ENCODE results near the gene LTBP1. TPM values are rescaled to one million over a fixed set of nuclear protein-coding genes. Genes with fewer than 3 reads are reported as not detected.

Gene LTBP1
- total and polyA plus RNA-seq, 12 donors, result 6.2 to 47.2 (median 15.5) TPM

DNA sequence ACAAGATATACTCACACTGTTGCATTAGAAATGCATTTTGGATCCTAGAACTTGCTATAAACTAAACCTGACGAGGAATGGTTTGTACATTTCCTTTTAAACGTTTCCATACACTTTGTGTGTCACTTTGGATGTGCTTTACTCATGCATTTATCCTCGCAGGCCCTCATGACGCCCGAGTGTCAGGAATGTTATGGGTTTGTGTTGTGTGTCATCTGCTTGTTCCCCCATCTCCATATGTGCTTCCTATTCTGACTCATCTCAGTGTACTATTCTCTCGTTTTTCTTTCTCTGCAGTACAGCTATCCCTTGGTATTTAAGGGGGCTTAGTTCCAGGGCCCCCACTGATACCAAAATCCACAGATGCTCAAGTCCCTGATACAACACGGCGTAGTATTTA lies 408.2 kb downstream of the LTBP1 start:
- Histone ChIP-seq H3K9me3 (replicated peaks in 1 of 3) (no peaks in the 10 kb centered on the region), H3K4me3 (no peak overlapping the region), H3K4me1 (replicated peaks in 1 of 2) (no peaks in the 10 kb centered on the region), H3K27me3 (no peaks in the 10 kb centered on the region), H3K36me3 (replicated peaks in 1 of 2) (no peaks in the 10 kb centered on the region), H3K27ac (no peak overlapping the region)
- 90 to 94% (median 91%) methylated on average over 8 of the region's 8 CpGs for WGBS, 4 donors
- TF ChIP-seq, protein P1, sequence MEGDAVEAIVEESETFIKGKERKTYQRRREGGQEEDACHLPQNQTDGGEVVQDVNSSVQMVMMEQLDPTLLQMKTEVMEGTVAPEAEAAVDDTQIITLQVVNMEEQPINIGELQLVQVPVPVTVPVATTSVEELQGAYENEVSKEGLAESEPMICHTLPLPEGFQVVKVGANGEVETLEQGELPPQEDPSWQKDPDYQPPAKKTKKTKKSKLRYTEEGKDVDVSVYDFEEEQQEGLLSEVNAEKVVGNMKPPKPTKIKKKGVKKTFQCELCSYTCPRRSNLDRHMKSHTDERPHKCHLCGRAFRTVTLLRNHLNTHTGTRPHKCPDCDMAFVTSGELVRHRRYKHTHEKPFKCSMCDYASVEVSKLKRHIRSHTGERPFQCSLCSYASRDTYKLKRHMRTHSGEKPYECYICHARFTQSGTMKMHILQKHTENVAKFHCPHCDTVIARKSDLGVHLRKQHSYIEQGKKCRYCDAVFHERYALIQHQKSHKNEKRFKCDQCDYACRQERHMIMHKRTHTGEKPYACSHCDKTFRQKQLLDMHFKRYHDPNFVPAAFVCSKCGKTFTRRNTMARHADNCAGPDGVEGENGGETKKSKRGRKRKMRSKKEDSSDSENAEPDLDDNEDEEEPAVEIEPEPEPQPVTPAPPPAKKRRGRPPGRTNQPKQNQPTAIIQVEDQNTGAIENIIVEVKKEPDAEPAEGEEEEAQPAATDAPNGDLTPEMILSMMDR (IDR thresholded peaks at IDR 0.05), result no peak
- no peak for DNase-seq
- intact Hi-C loops (cut with DNase I), result no loop called here

DNA sequence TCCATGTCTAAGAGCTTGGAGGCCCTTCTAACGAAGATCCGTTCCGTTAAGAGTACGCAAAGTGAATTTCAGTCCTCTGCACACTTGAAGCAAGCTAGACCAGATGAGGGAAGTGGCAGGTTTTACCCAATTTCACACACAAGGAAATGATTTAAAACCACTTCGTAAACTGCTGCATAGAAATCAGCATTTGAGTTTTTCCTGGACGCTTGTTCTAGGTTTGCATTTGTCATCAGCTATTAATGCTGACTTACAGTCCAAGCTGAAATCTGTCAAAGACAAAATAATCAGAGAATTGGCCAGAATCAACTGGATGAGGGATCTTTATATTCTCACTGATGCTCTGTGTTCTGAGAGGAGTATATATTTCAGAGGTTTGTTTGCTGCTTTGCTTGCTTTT lies 412.1 kb downstream of the LTBP1 start:
- TF ChIP-seq, protein P1 (IDR thresholded peaks at IDR 0.05), result no peak
- no peak for TF ChIP-seq POLR2A (IDR thresholded peaks at IDR 0.05)
- 88 to 94% (median 91%) methylated on average over 6 of the region's 6 CpGs for WGBS, 4 donors
- H3K4me1 ChIP-seq (replicated peaks in 1 of 2), result no peaks in the 10 kb centered on the region
- intact Hi-C loops (cut with DNase I), result no loop called here
- H3K9me3 ChIP-seq (replicated peaks in 1 of 3), result no peaks in the 10 kb centered on the region
- no peak overlapping the region for H3K4me3 ChIP-seq
- no peak overlapping the region for H3K27ac ChIP-seq
- no peaks in the 10 kb centered on the region for H3K36me3 ChIP-seq (replicated peaks in 1 of 2)
- DNase-seq, result no peak
- H3K27me3 ChIP-seq, result no peaks in the 10 kb centered on the region

- 77 to 86% (median 83%) methylated on average over 5 of the region's 5 CpGs for WGBS, 4 donors
- Histone ChIP-seq H3K27me3 (no peaks in the 10 kb centered on the region), H3K9me3 (replicated peaks in 1 of 3) (no peaks in the 10 kb centered on the region), H3K4me3 (no peak overlapping the region), H3K36me3 (replicated peaks in 1 of 2) (no peaks in the 10 kb centered on the region), H3K4me1 (replicated peaks in 1 of 2) (no peaks in the 10 kb centered on the region), H3K27ac (no peak overlapping the region)
- no peak for DNase-seq
- intact Hi-C loops (cut with DNase I), result no loop called here
- TF ChIP-seq POLR2A (IDR thresholded peaks at IDR 0.05), result no peak
- TF ChIP-seq, protein P1 (IDR thresholded peaks at IDR 0.05), result no peak
These were observed 416.9 kb downstream of the LTBP1 start for GRCh38 chr2:33363325-33364298.

DNA sequence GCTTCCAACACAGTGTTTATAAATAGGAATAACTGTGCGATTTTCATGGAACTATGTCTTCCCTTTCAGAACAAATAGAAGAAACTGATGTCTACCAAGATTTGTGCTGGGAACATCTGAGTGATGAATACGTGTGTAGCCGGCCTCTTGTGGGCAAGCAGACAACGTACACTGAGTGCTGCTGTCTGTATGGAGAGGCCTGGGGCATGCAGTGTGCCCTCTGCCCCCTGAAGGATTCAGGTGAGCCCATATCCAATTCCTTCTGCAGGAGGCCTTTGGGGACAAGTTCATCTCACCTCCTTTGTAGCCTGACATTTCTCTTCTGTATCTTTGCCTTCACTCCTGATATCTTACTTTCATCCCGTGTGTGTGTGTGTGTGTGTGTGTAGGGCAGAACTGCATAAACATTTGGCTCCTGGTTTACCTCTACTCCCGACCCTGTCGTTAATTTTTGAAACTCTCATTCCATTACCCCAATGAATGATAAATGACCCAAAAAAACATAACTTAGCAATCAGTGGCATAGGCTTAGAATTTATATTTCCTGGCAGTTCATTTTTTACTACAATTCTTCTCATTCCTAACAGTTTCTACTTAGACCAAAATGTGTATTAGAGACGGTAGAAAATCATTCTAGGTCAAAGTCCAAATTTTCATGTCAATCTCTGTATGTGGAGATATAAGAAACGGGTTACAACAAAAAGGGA lies 418.7 kb downstream of the LTBP1 start:
- DNase-seq, result no peak
- intact Hi-C loops (cut with DNase I), result no loop called here
- H3K36me3 ChIP-seq (replicated peaks in 1 of 2), result no peaks in the 10 kb centered on the region

More for the DNA sequence above, 418.7 kb downstream of the LTBP1 start:
- Histone ChIP-seq H3K4me1 (replicated peaks in 1 of 2) (no peaks in the 10 kb centered on the region), H3K4me3 (no peak overlapping the region), H3K9me3 (replicated peaks in 1 of 3) (no peaks in the 10 kb centered on the region), H3K27ac (no peak overlapping the region), H3K27me3 (no peaks in the 10 kb centered on the region)
- no peak for TF ChIP-seq POLR2A (IDR thresholded peaks at IDR 0.05)
- TF ChIP-seq, protein P1 (IDR thresholded peaks at IDR 0.05), result no peak
- WGBS, 4 donors, result 82 to 90% (median 87%) methylated on average over 9 of the region's 9 CpGs

Measured in adrenal gland (tissue), 12 donors.